ENCODE data around the gene IL12B.
"Not testable (repeated sequence)": the region's sequence is repeated elsewhere in the genome, so short reads cannot be mapped to it uniquely, and the experiment has no call there.

The IL12B gene

GRCh38 chr5:159294921-159295320 lies 35.4 kb downstream of the IL12B start:
- no peak for DNase-seq (ENCODE audit: low read depth in 3 of 3)

GRCh38 chr5:159290741-159291140 lies 39.5 kb downstream of the IL12B start:
- DNase-seq (ENCODE audit: low read depth in 3 of 3) = no peak

GRCh38 chr5:159286420-159287035 lies 43.8 kb downstream of the IL12B start:
- DNase-seq (ENCODE audit: low read depth in 3 of 3) = no peak

- no peak for DNase-seq (ENCODE audit: low read depth in 3 of 3)
Observed at GRCh38 chr5:159274676-159275075, 55.6 kb downstream of the IL12B start.

- no peak for DNase-seq (ENCODE audit: low read depth in 3 of 3)
Observed at GRCh38 chr5:159273923-159274322, 56.4 kb downstream of the IL12B start.

GRCh38 chr5:159269723-159270122 lies 60.6 kb downstream of the IL12B start:
- DNase-seq (ENCODE audit: low read depth in 3 of 3) = no peak

GRCh38 chr5:159266764-159267163 lies 63.5 kb downstream of the IL12B start:
- not testable (repeated sequence) for DNase-seq (ENCODE audit: low read depth in 3 of 3)

All from stimulated activated CD4-positive, alpha-beta T cell treated with anti-CD3 and anti-CD28 coated beads, TNF-alpha, amount 100 ng/mL, for 48 hours (primary cell).